GM21576 (cell line): ENCODE data around the gene LRMDA.

Experiments used
- ATAC-seq: cut with Tn5 transposase; IDR thresholded peaks from one replicate; pipeline ENCODE4 v1.9.1; 2021; ENCODE audit warnings: mild to moderate bottlenecking, moderate library complexity; ENCODE audit not compliant: unreplicated experiment

The LRMDA gene

DNA sequence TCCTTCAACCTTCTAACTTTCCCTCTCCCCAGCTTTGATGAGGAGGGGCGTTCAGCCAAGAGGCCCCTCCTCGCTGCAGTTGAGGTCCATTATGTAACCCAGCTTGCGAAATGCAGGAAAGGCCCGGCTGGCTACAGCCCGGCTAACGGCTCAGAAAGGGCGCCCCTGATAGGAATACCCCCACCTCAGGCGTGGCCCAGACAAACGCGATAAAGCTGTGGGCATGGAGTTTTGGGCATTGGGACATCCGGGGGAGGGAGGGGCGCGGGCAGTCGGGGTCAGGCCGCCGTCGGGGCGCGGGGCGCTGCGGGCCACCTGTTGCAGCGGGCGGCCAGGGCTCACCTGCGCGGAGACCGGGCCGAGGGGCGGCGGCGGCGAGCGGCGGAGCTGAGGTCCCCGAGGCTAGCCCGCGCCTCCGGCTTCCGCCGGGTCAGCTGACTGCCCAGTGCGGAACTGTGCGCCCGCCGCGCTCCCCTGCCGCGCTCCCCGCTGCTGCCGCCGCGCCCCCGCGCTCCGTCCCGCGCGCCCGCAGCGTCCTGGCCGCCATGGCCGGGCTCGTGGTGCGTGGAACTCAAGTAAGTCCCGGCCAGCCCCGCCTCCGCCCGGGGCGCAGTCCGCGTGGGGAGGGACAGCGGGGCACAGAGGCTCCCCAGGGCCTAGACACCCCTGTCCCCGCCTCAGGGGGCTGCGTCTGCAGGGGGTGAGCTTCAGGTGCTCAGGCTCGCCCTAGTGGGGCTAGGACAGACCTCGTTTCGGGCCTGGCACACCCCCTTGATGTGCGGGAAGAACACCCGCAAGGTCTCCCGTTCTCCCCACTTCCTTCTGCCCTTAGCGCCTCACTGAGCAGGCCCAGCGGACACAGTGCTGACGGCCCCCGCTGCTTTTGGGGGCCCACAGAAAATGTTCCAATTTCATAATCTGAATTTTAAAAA lies at the start of gene LRMDA:
Gene LRMDA, plus strand, starts transcription at position 445 of the 932 bp plus-strand sequence.
- ATAC-seq, result peak; percentile 54

DNA sequence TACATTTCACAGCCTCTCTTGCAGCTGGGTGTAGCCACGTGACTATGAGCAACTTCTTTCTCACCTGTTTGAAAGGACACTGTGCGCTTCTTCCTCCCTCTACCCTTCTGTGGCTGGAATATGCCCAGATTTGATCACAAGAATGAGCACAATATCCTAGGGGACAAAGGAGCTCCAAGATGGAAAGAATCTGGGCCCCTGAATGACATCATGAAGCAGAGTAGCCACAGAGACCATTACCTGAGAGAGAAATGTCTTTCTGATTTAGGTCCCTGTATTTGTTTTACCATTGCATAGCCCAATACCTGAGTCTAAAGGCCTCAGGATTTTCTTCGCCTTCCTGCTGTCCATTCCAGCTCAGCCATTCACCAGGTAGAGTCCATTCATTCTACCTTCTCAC lies 45.3 kb upstream of the LRMDA start:
- no peak for ATAC-seq

DNA sequence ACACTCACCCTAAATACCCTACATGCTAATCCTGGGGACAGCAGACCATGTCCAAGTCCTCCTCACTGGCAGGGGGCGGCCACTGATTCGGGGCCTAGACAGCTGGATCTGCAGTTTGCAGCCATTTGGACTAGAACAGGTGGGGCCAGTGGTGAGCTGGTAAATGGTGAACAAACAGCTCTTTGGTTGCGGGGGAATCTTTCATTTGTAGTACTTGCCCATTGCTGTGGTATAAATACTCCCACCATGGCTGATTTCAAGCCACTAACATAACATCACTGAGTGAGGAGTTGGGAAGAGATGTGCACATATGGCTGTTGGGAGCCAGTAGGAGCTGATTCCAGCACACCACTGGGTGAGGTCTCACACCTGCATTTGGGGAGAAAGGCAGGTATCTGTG lies 43.3 kb upstream of the LRMDA start:
- no peak for ATAC-seq

DNA sequence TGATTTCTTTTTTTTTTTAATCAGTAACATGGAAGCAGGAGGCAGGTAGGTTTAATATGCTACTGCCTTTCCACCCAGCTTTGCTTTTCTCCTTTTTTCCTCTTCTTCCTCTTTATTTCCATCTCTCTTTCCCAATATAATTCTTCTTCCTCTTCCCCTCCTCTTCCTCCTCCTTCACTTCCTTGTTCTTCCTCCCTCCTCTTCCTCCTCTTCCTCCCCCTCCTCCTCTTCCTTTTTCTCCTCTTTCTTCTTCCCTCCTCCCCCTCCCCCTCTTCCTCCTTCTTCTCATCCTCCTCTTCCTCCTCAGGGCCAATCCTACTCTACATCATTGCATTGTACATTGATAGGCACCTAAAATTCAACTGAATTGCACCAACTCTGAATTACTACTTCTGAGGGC lies 41.2 kb upstream of the LRMDA start:
- no peak for ATAC-seq

DNA sequence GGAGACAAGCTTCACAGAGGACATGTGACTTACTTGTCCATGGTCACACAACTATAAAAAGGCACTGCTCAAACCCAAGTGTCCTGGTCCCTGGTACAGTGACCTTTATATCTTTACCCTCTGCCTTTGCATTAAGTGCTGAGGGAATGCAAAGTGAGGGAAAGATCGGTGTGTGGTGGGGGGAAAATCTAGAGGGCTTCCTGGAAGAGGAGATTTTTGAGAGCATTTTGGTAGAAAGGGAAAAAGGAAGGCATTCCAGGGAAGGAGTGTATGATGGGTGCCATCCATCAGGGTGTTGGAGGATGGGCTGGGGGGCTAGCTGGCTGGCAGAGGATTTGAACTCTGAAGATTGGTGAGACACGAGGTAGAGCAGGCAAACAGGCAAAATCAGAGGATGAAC lies 39.2 kb upstream of the LRMDA start:
- ATAC-seq, result no peak

DNA sequence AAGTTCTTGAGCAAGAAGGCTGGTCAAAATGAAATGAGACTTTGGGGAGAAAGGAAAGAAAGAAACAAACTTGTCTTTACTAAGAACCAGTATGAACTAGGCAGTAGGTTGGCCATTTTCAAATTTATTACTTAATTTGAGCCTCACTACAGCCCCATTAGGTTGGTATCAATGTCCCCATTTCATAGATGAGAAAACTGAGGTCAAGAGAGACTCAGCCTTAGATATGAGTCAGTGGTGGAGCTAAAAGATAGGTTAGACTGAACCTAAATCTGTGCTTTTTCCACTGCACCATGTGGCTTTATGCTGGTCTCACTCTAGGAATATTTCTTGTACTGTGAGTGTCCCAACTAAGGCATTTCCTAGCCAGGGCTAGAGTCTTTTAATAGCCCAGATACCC lies 38.7 kb upstream of the LRMDA start:
- no peak for ATAC-seq

DNA sequence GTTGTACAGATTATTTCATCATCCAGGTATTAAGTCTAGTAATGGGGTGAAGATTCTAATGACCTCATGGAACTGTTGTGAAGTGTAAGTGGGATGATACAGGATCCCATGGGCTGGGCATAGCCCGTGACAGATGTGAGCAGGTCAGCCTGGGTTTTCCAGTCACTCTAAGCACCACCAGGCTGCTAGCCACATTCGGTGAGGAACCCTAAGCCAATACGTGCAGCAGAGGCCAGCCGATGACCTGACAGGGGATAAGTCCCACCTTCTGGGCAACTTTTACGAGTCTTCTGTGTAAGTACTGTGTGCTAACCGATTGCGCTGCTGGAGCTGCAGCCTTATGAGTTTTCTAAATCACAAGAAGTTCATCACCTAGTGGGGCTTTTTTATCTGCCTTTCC lies 37.2 kb upstream of the LRMDA start:
- no peak for ATAC-seq

DNA sequence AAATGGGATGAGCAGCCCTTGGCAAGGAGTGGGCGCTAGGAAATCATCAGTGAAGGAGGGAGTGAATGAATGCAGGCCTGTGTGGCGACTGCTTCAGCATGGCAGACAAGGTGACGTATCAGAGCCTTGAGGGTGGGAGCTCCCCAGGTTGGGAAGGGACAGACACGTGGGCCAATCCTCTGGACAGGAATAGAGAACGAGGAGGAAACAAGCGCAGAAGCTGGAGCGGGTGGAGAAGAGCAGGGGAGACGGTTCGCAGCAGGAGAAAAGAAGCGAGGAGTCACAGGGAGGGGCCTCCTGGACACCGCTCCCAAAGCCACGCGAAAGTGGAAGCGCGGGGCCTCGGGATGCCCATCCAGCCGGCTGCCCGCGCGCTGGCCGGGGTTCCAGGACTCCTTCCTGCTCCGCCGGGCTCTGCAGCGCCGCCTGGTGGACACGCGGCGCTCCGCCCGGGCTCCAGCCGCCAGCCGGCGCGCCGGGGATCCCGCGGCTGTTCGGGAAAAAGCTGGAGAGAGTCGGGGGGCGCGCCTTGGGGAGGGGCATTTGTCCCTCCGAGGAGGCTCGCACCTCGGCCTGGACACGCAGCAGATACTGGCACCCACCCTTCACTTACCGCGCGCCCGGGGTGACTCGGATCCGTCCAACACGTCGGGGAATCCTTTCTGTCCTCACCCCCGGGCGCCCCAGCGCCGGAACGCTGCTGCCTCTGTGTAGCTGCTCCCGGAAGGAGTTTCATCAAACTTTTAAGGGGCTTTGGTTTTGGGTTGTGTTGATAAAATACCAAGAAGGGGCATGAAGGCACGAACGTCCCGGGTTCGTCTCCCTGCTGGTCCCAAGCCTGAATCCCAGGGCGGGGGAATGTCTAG lies 36.1 kb upstream of the LRMDA start:
- ATAC-seq, result no peak

DNA sequence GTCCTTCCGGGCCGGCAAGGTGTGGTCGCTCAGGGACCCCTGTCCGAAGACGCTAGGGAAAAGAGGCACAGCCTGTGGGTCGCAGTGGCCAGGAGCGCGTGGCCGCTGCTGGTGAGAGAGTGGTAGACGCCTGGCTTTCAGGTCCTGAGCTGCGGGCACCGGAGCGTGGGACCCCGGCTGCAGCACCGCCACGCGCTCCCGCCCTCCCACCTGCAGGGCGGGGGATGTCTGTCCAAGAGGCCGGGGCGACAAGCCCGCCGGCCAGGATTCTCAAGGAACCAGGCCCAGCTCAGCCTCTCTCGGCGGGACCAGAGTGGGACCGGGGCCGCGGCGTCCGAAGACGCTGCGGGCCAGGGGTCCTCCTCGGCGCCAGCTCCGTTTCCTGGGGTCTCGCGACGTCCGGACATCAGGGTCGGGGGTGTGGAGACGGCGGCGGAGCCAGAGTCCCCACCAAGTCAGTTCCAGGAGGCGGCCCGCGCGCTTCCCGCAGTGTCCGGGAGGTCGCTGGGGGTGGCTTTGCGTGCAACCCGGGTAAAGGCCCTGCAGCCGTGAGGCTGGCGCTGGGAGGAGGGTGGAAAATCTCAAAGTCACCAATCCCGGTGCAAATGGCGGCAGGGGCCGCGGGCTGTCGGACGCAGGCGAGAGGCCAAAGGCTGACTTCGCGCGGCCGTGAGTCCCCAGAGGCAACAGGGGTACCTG lies 35.3 kb upstream of the LRMDA start:
- ATAC-seq, result no peak

DNA sequence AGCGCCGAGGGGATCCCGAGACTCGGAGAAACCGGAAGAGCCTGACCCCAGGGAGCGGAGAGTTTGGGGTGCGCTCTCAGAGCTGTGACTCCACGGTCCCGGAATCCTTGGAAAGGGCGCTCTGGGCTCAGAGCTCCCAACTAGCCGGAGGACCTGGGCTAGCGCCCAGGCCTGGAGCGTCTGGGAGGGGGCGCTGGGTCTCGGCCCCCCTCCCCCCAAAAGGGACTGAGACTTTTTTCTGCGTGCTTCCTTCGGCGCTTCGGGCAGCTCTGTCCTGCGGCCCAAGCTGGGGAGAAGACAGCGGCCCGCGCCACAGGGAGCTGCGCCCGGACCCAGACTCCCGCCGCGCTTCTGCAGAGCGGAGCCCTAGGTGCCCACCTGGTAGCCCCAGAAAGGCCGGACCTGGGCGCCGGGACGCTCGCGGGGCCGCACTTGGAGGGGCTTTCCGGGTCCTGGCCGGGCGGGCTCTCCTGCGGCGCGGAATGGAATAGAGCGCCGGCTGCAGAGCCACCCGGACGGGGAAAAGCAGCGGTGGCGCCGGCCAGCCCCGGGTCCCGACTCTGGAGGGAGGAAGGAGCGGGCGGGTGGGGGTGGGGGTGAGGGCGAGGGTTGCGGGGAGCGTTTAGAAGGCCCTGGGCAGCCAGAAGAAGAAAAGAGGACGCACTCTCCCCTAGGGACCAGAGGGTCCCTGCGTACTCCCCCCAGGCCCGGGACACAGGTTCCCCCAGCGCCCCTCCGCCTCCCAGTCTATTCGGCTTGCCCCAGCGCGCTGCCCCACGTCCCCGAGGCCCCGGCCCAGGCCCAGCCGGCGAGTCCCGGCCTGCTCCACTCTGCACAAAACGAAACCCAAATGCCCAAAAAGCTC lies 34.6 kb upstream of the LRMDA start:
- ATAC-seq, result no peak

DNA sequence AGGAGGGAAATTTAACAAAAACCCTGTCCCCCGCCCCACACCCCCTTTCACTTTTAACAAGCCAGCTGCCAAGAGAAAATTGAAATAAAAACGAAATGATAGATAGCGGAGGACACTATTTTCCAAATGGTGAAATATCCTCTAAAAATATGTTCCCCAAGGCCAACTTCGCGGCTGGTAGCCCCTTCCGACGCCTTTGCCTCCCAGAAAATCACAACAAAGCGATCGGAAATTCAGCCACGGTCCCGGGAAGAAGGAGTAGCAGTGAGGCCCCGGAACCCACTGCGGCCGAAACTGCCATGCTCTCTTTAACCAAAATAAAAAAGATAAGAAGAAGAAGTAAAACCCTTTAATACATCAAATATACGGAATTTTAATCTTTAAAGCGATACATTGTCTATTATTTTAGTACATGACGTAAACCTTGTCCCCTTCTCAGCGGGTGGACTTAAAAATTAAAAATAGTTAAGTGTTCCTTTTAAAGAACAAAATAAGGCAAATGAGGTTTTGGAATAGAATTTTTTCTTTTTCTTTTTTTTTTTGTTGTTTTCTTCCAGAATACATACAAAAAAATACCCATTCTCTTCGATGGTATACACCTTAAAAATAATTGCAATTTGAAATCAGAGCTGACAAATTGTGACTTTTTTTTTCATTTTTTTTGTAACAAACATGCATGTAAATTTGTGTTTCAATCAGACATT lies 33.8 kb upstream of the LRMDA start:
- no peak for ATAC-seq

DNA sequence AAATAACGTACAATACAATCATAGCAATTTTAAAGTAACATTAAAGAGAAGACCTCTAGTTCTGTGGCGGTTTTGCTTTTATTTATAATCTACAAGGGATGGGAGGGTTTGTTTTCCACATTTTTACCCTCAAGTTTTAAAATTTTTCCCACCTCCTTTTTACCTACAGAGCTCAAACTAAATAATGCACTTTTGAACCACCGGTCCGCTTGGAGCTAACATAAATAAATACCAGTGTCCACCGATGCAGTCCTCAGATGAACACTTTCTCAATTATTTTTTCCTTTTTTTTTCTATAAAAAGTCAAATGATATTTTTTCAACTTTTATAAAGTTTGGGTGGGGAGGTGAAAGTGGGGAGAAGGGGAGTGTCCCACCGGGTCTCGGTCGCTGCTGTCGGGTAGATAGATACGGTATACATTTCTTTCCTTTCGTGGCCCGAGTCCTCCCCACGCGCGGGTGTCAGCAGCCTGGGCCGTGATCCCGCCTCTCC lies 33.2 kb upstream of the LRMDA start:
- ATAC-seq, result no peak

DNA sequence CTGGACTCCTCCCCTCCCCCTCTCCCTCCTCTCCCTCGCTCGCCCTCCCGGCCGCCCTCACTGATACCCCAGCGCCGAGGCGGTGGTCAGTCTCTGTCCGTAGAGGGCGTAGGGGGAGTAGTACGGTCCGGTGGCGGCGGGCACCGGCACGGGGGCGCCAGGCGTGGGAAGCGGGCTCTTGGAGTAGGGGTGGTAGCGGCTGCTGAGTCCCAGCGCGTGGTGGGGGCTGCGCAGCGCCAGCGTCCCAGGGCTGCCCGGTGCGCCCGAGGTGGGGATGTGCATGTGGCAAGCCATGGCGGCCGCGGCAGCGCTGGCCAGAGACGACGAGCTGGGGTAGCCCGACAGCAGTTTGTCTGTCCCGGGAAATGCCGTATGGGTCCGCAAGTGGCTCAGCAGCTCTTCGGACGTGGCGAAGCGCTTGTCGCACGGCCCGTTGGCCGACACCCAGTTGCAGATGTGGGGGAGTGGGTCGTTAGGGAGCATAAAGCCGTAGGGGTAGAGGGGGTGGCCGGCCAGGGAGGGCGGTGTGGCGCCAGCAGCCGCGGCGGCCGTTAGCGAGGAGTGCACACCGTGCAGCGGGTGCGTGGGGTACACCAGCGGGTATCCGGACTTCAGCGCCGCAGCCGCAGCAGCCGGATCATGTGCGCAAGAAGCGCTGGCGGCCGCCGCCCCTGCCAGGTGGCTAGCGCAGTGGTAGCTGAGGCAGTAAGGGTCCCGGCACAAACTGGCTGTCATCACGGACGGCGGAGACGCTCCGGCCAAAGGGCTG lies 32.5 kb upstream of the LRMDA start:
- no peak for ATAC-seq

DNA sequence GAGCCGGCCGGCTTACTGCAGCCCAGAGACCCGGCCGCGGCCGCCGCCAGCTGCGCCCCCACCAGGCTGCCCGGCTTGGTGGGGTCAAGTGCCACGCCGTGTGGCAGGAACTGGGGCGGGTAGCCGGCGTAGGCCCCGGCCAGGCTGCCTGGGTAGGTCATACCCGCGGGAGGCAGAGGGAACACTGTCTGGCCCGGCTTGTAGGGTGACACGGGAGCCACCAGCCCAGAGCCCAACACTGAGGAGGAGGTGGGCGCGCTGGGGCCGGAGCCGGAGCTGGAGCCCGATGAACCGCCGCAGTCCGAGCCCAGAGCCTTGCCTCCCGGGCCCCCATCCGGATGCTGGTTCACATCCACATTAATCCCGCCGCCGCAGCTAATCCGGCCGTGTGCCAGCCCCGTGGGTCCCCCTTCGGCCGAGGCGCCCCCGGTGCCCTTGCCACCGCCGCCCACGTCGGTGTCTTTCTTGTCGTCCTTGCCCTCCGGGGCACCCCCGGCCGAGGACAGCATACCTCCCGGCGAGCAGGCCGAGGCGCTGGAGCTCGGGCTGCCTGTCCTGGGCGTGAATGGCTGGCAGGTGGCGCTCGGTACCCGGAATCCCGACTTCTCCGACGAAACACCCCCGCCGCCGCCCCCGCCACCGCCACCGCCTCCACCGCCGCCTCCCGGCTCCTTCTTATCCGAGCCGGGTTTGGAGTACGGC lies 31.8 kb upstream of the LRMDA start:
- no peak for ATAC-seq

DNA sequence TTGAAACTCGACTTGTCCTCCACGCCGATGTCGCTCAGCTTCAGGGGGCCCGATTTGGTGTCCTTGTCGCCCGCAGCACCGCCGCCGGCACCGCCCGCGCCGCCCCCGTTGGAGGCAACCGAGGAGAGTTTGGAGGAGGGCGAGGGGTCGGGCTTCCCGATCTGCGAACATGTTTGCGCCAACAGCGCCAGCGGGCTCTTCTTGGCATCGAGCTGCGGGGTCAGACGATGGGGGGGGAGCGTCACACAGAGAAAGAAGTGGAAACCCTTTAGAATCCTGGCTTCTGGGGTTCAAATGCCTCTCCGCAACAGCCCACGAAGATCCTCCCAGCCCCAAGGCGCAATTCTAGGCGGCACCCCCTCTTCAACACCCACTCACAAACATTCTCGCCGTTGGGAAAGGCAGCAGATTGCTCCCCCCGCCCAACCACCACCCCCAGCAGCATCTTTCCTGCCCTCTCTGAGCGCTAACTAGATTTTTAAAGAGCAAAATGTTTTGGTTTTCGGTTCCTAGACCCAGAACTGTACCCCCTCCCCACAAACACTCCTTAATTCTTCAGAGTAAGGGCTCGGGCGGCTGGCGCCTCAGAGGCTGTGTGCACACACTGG lies 31.2 kb upstream of the LRMDA start:
- no peak for ATAC-seq

DNA sequence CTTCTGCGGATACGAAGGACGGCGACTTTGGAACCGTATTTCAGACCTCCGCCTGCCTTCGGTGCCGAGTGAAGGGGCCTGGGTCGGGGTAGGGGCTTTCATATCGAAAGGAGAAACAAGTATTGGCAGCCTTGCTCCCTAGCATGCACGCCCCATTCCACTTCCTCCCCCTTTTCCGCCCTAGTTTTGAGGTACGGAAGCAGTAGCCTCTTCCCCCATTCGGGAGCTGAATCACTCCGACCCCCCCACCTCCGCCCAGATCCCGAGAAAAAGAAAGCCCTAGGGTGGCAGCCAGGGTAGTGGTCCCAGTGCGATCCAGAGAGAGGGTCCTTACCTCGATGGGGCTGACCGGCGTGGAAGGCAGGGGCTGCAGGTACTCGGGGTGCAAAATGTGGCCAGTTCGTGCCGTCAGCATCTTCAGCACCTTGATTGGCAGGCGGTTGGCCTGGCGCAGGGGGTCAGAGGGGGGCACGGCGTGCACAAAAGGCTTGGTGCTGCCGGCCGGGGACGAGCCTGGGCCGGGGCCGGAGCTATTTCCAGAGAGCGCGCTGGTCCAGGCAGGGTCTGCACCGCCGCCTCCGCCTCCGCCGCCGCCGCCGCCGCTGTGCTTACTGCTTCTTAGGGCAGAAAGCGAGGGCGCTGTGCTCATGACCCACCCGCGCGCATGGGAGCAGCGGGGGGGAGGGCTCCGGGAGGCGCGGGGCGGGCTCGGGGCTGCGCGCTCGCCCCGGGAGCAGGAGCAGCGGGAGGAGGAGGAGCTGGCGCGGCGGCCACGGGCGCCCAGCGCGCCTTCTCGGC lies 30.5 kb upstream of the LRMDA start:
- peak; percentile 10 for ATAC-seq
